Uterus (tissue), 2 donors: ENCODE data around the gene ALDH3B1.
"Not testable (repeated sequence)": the region's sequence is repeated elsewhere in the genome, so short reads cannot be mapped to it uniquely, and the experiment has no call there.

Experiments
- CTCF ChIP-seq, 4 experiments: fragments of 200-600 bp in 2 of 4; fragments of 450-650 bp in 2 of 4; sonication (generic) in 2 of 4; IDR thresholded peaks; one replicate each; pipeline ENCODE4 v1.5.1; 2016 to 2019; ENCODE audit warnings: antibody characterized with exemption in 4 of 4, mild to moderate bottlenecking in 2 of 4, moderate library complexity in 1 of 4
- POLR2A ChIP-seq, 2 donors: fragments of 450-650 bp; IDR thresholded peaks; one replicate each; pipeline ENCODE4 v1.6.1; 2016; ENCODE audit warnings: antibody characterized with exemption in 2 of 2, mild to moderate bottlenecking in 1 of 2, moderate library complexity in 1 of 2

GRCh38 chr11:67963879-67964278 lies 46.2 kb upstream of the ALDH3B1 start:
- TF ChIP-seq CTCF, POLR2A (IDR thresholded peaks at IDR 0.05): not testable (repeated sequence)
